SK-N-SH (cell line): Measurements from ENCODE around the gene KRTAP10-10.

Experiments used
- CTCF ChIP-seq: fragments of 200-600 bp; sonication (generic); IDR thresholded peaks from 2 replicates; pipeline ENCODE4 v1.6.1; 2017; ENCODE audit warnings: antibody characterized with exemption, mild to moderate bottlenecking, moderate library complexity
- ELF1 ChIP-seq: IDR thresholded peaks from 2 replicates; pipeline ENCODE4 v1.4.0; 2012
- JUND ChIP-seq: IDR thresholded peaks from 2 replicates; pipeline ENCODE4 v1.4.0; 2012
- MXI1 ChIP-seq: IDR thresholded peaks from 2 replicates; pipeline ENCODE4 v1.6.1; 2012; ENCODE audit warnings: mild to moderate bottlenecking, low read depth, low read length, improper control_type of control experiment
- PBX3 ChIP-seq: IDR thresholded peaks from 2 replicates; pipeline ENCODE4; 2012

GRCh38 chr21:44603911-44604310, 33.2 kb upstream of the KRTAP10-10 start:
- TF ChIP-seq JUND (no peak), CTCF (no peak), PBX3 (no peak), MXI1 (no peak), ELF1 (no peak)
